Cerebellar cortex (tissue), 1 donor: ENCODE results near the gene AHCY.
A peak's percentile ranks its signal among the peaks of the same experiment; 100 is the strongest.
"Not testable (repeated sequence)": the region's sequence is repeated elsewhere in the genome, so short reads cannot be mapped to it uniquely, and the experiment has no call there.

Experiments used
- DNase-seq: peaks from one replicate; pipeline ENCODE4 v3.0.0-alpha.2; 2015; ENCODE audit warnings: low spot score

AHCY gene

GRCh38 chr20:34302723-34303533 lies at the start of gene AHCY:
TSS of gene AHCY (minus strand) at chr20:34303355. CDS start at chr20:34303270, 85 bp downstream.
- DNase-seq, result peak; percentile 96

- no peak for DNase-seq
Measured at GRCh38 chr20:34350095-34350494, 46.9 kb upstream of the AHCY start.

GRCh38 chr20:34347571-34347970 lies 44.4 kb upstream of the AHCY start:
- DNase-seq, result no peak

GRCh38 chr20:34346533-34346865 lies 43.3 kb upstream of the AHCY start:
- DNase-seq, result not testable (repeated sequence)

GRCh38 chr20:34345839-34346532 lies 42.8 kb upstream of the AHCY start:
- DNase-seq, result not testable (repeated sequence)

- DNase-seq, result no peak
Measured at GRCh38 chr20:34345402-34345736, 42.2 kb upstream of the AHCY start.

- no peak for DNase-seq
Measured at GRCh38 chr20:34344238-34344637, 41.1 kb upstream of the AHCY start.

GRCh38 chr20:34343458-34344211 lies 40.5 kb upstream of the AHCY start:
- DNase-seq, result no peak

- not testable (repeated sequence) for DNase-seq
Measured at GRCh38 chr20:34341199-34341598, 38.0 kb upstream of the AHCY start.

- DNase-seq, result not testable (repeated sequence)
Measured at GRCh38 chr20:34340726-34341125, 37.6 kb upstream of the AHCY start.

- DNase-seq, result no peak
Measured at GRCh38 chr20:34337982-34338726, 35.0 kb upstream of the AHCY start.

- no peak for DNase-seq
Measured at GRCh38 chr20:34337544-34337943, 34.4 kb upstream of the AHCY start.

GRCh38 chr20:34334654-34335407 lies 31.7 kb upstream of the AHCY start:
- no peak for DNase-seq

GRCh38 chr20:34333786-34334185 lies 30.6 kb upstream of the AHCY start:
- no peak for DNase-seq

GRCh38 chr20:34332262-34332920 lies 29.2 kb upstream of the AHCY start:
- no peak for DNase-seq

GRCh38 chr20:34331838-34332237 lies 28.7 kb upstream of the AHCY start:
- no peak for DNase-seq

GRCh38 chr20:34330861-34331544 lies 27.8 kb upstream of the AHCY start:
- not testable (repeated sequence) for DNase-seq

- DNase-seq, result no peak
Measured at GRCh38 chr20:34328928-34329677, 25.9 kb upstream of the AHCY start.

GRCh38 chr20:34328207-34328606 lies 25.1 kb upstream of the AHCY start:
- DNase-seq, result not testable (repeated sequence)
